Measurements from ENCODE around the gene ZNF32.
"Not testable (repeated sequence)": the region's sequence is repeated elsewhere in the genome, so short reads cannot be mapped to it uniquely, and the experiment has no call there.

The ZNF32 gene

GRCh38 chr10:43680035-43680434 lies 31.4 kb upstream of the ZNF32 start:
- DNase-seq (no peak), ATAC-seq (no peak)

- ATAC-seq (no peak), DNase-seq (no peak)
Observed at GRCh38 chr10:43679509-43679908, 30.8 kb upstream of the ZNF32 start.

GRCh38 chr10:43678654-43679053 lies 30.0 kb upstream of the ZNF32 start:
- ATAC-seq, result no peak
- no peak for DNase-seq

- ATAC-seq (no peak), DNase-seq (no peak)
Observed at GRCh38 chr10:43676901-43677300, 28.2 kb upstream of the ZNF32 start.

- DNase-seq (no peak), ATAC-seq (no peak)
Observed at GRCh38 chr10:43676331-43676730, 27.6 kb upstream of the ZNF32 start.

GRCh38 chr10:43674553-43675210 lies 26.0 kb upstream of the ZNF32 start:
- no peak for ATAC-seq

GRCh38 chr10:43673471-43673870 lies 24.8 kb upstream of the ZNF32 start:
- ATAC-seq (no peak), DNase-seq (no peak)

More at GRCh38 chr10:43674553-43675210, 26.0 kb upstream of the ZNF32 start:
- no peak for DNase-seq

- peak; percentile 32 for DNase-seq
- ATAC-seq, result no peak
Observed at GRCh38 chr10:43671659-43672531, 23.2 kb upstream of the ZNF32 start.

GRCh38 chr10:43669386-43669785 lies 20.7 kb upstream of the ZNF32 start:
- ATAC-seq, result no peak
- DNase-seq, result no peak

- DNase-seq (no peak), ATAC-seq (no peak)
Observed at GRCh38 chr10:43667761-43668386, 19.2 kb upstream of the ZNF32 start.

GRCh38 chr10:43667317-43667731 lies 18.6 kb upstream of the ZNF32 start:
- ATAC-seq (peak; percentile 29), DNase-seq (peak; percentile 28)

GRCh38 chr10:43666552-43666951 lies 17.9 kb upstream of the ZNF32 start:
- DNase-seq, result no peak
- no peak for ATAC-seq

GRCh38 chr10:43665054-43665453 lies 16.4 kb upstream of the ZNF32 start:
- no peak for DNase-seq
- ATAC-seq, result no peak

- DNase-seq, result no peak
- ATAC-seq, result no peak
Observed at GRCh38 chr10:43658227-43658626, 9.5 kb upstream of the ZNF32 start.

GRCh38 chr10:43655311-43655710 lies 6.6 kb upstream of the ZNF32 start:
- DNase-seq, result no peak
- no peak for ATAC-seq

GRCh38 chr10:43653746-43654145 lies 5.1 kb upstream of the ZNF32 start:
- no peak for ATAC-seq
- DNase-seq, result no peak

- DNase-seq (no peak), ATAC-seq (no peak)
Observed at GRCh38 chr10:43649185-43649523, 473 bp upstream of the ZNF32 start.

- DNase-seq (no peak), ATAC-seq (no peak)
Observed at GRCh38 chr10:43648095-43648397, 635 bp downstream of the ZNF32 start.

GRCh38 chr10:43647576-43647975 lies 1.1 kb downstream of the ZNF32 start:
- DNase-seq (no peak), ATAC-seq (no peak)

- no peak for ATAC-seq
- no peak for DNase-seq
Observed at GRCh38 chr10:43645866-43646265, 2.8 kb downstream of the ZNF32 start.

GRCh38 chr10:43644252-43644651 lies 4.4 kb downstream of the ZNF32 start:
- ATAC-seq, result no peak
- no peak for DNase-seq

- ATAC-seq (no peak), DNase-seq (no peak)
Observed at GRCh38 chr10:43640603-43641002, 8.1 kb downstream of the ZNF32 start.

- not testable (repeated sequence) for DNase-seq, ATAC-seq
Observed at GRCh38 chr10:43635816-43636215, 12.9 kb downstream of the ZNF32 start.
